ENCODE results near the gene TRIM27.
"Not testable (repeated sequence)": the region's sequence is repeated elsewhere in the genome, so short reads cannot be mapped to it uniquely, and the experiment has no call there.

TRIM27 gene

GRCh38 chr6:28923318-28924102 lies at the start of gene TRIM27:
Gene TRIM27, minus strand, starts transcription at chr6:28923985. Its CDS starts 353 bp downstream, at chr6:28923632.
- DNase-seq, result peak; percentile 85

GRCh38 chr6:28970056-28970455 lies 46.3 kb upstream of the TRIM27 start:
- DNase-seq, result not testable (repeated sequence)

- no peak for DNase-seq
Observed at GRCh38 chr6:28969129-28969528, 45.3 kb upstream of the TRIM27 start.

- DNase-seq, result no peak
Observed at GRCh38 chr6:28968476-28968875, 44.7 kb upstream of the TRIM27 start.

GRCh38 chr6:28965706-28966105 lies 41.9 kb upstream of the TRIM27 start:
- no peak for DNase-seq

GRCh38 chr6:28960846-28961500 lies 37.2 kb upstream of the TRIM27 start:
- no peak for DNase-seq

GRCh38 chr6:28958561-28959243 lies 34.9 kb upstream of the TRIM27 start:
- DNase-seq, result not testable (repeated sequence)

GRCh38 chr6:28957795-28958314 lies 34.1 kb upstream of the TRIM27 start:
- DNase-seq, result not testable (repeated sequence)

GRCh38 chr6:28956331-28956730 lies 32.5 kb upstream of the TRIM27 start:
- no peak for DNase-seq

- DNase-seq, result no peak
Observed at GRCh38 chr6:28953585-28954258, 29.9 kb upstream of the TRIM27 start.

GRCh38 chr6:28953039-28953584 lies 29.3 kb upstream of the TRIM27 start:
- DNase-seq, result peak in 1 of 2 donors; percentile 14

- not testable (repeated sequence) for DNase-seq
Observed at GRCh38 chr6:28949656-28950195, 25.9 kb upstream of the TRIM27 start.

GRCh38 chr6:28948782-28949486 lies 25.1 kb upstream of the TRIM27 start:
- DNase-seq, result no peak

GRCh38 chr6:28947831-28948270 lies 24.1 kb upstream of the TRIM27 start:
- DNase-seq, result no peak

GRCh38 chr6:28947067-28947765 lies 23.4 kb upstream of the TRIM27 start:
- no peak for DNase-seq

GRCh38 chr6:28945349-28945748 lies 21.6 kb upstream of the TRIM27 start:
- no peak for DNase-seq

GRCh38 chr6:28944412-28944865 lies 20.7 kb upstream of the TRIM27 start:
- DNase-seq, result peak; percentile 33 to 88

GRCh38 chr6:28943557-28944411 lies 20.0 kb upstream of the TRIM27 start:
- peak; percentile 55 to 68 for DNase-seq

GRCh38 chr6:28943223-28943556 lies 19.4 kb upstream of the TRIM27 start:
- no peak for DNase-seq
